Erythroblast (primary cell): ENCODE measurements around the gene S1PR4.

Experiments
- GATA1 ChIP-seq: IDR thresholded peaks from 2 replicates; pipeline ENCODE4 v1.6.1; 2011; ENCODE audit warnings: low read depth, mild to moderate bottlenecking, control low read depth, low read length, moderate library complexity
- POLR2A ChIP-seq: IDR thresholded peaks from 2 replicates; pipeline ENCODE4 v1.6.1; 2011; ENCODE audit warnings: mild to moderate bottlenecking, low read length

DNA sequence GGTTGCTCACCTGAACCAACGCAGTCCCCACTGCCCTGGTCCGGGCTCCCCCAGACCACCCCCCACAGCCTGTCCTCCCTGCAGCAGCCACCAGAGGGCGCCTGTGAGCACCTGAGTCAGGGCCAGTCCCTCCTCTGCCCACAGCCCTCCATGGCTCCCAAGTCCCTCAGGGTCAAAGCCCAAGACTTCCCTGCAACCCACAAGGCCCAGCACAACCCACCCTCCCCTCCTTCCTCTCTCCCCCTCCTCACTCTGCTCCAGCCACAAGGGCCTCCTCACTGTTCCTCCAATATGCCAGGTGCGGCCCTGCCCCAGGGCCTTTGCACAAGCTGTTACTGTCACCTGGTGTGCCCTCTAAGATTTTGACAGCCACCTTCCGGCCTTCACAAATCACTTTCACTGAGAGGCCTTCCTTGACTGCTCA lies 31.9 kb upstream of the S1PR4 start:
- TF ChIP-seq POLR2A (no peak), GATA1 (no peak)
